Erythroblast (primary cell): ENCODE results near the gene MDH1.

Experiments
- GATA1 ChIP-seq: IDR thresholded peaks from 2 replicates; pipeline ENCODE4 v1.6.1; 2011; ENCODE audit warnings: low read depth, mild to moderate bottlenecking, control low read depth, low read length, moderate library complexity
- POLR2A ChIP-seq: IDR thresholded peaks from 2 replicates; pipeline ENCODE4 v1.6.1; 2011; ENCODE audit warnings: mild to moderate bottlenecking, low read length

DNA sequence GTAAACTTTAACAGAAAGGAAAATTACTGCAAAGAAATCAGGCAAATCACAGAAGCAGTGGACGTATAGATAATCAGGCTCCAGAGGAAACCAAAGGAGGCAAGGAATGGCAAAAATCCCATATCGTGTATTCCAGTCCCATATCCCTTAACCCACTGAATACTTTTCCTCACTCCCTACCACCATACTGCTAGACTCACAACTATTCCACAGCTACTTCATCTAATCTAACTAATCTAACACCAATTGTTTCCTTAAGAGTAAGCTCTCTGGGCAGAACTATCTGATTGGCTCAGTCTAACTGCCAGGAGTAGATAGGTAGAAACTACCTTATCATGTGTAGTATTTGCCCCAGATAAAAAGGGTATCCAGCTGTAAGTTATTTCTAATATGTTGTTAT, 16.8 kb upstream of the MDH1 start:
- no peak for TF ChIP-seq POLR2A
- no peak for TF ChIP-seq GATA1
